Measurements from ENCODE around the gene SOAT1.

GRCh38 chr1:179278920-179279319 is 14.7 kb upstream of the SOAT1 start:
- TF ChIP-seq POLR2AphosphoS5 (IDR thresholded peaks at IDR 0.05; ENCODE audit: low read depth, low read length), result no peak
- no peak for TF ChIP-seq TAF1 (IDR thresholded peaks at IDR 0.05; ENCODE audit: borderline replicate concordance, insufficient read depth, low read length)
- TF ChIP-seq FOXP2 (optimal IDR thresholded peaks at IDR 0.05; ENCODE audit: borderline replicate concordance, extremely low read depth, extremely low read length, insufficient read depth), result no peak
- TF ChIP-seq SIN3A (IDR thresholded peaks at IDR 0.05; ENCODE audit: borderline replicate concordance, insufficient read depth, low read length), result no peak
- no peak for TF ChIP-seq REST (IDR thresholded peaks at IDR 0.05; ENCODE audit: insufficient read depth in 1 of 2, low read depth in 2 of 2, low read length in 2 of 2)
